GM12878 (cell line): ENCODE results near the gene PPP2R5B. TPM values are rescaled to one million over a fixed set of nuclear protein-coding genes. Genes with fewer than 3 reads are reported as not detected.

Experiments
- ATAC-seq: fragments of 200-7000 bp; cut with Tn5 transposase; 3 replicates; pipeline ENCODE4 v1.9.1; 2020; ENCODE audit warnings: mild to moderate bottlenecking, moderate library complexity
- BruUV-seq: library from RNA; stranded (reverse); fragments of 400-500 nt; replicated peaks from 2 replicates; lab custom pipeline; 2021; lab: Mats Ljungman, UMichigan
- CTCF ChIA-PET: fragments of 300-600 bp; sonication (Branson Sonifier 250); formaldehyde crosslinking; extraction: SDS; loops from one replicate; lab custom pipeline; 2021; ENCODE audit warnings: inconsistent platforms; lab: Yijun Ruan, JAX
- POLR2A ChIA-PET: fragments of 350-600 bp; formaldehyde crosslinking; extraction: SDS; loops from one replicate; lab custom pipeline; 2021; ENCODE audit warnings: inconsistent platforms; lab: Charles Lee
- RAD21 ChIA-PET: fragments of 300-600 bp; sonication (Branson Sonifier 250); formaldehyde crosslinking; loops from one replicate; lab custom pipeline; 2023; ENCODE audit warnings: antibody characterized with exemption; ENCODE audit not compliant: unreplicated experiment; lab: Charles Lee
- SMC1A ChIA-PET: fragments of 300-600 bp; sonication (Branson Sonifier 250); formaldehyde crosslinking; loops from one replicate; lab custom pipeline; 2023; ENCODE audit not compliant: unreplicated experiment, uncharacterized antibody; lab: Charles Lee
- DNase-seq: peaks from one replicate; pipeline ENCODE4 v3.0.0-alpha.2; 2011; ENCODE audit warnings: low read depth, low spot score
- FAIRE-seq: peaks from 3 replicates; lab custom pipeline; 2011; peaks lifted over from hg19 to GRCh38; lab: Jason Lieb, UNC
- H2AFZ ChIP-seq: 2 replicates; pipeline ENCODE4 v1.6.0; 2011; ENCODE audit warnings: low read depth, low read length, control low read depth; ENCODE audit not compliant: control insufficient read depth
- H3K27ac ChIP-seq: 2 replicates; pipeline ENCODE4 v1.5.1; 2011; ENCODE audit warnings: control low read depth; ENCODE audit not compliant: control insufficient read depth, insufficient read depth
- H3K27me3 ChIP-seq, 2 experiments: replicated peaks in 1 of 2; 2 replicates each; pipeline versions ENCODE4 v1.6.0 to v1.6.1; 2011; ENCODE audit warnings: low read length in 1 of 2; ENCODE audit not compliant: control insufficient read depth in 2 of 2, insufficient read depth in 2 of 2
- H3K36me3 ChIP-seq, 2 experiments: 2 replicates each; pipeline ENCODE4 v1.5.1; 2011; ENCODE audit warnings: low read length in 1 of 2; ENCODE audit not compliant: control insufficient read depth in 2 of 2, insufficient read depth in 2 of 2
- H3K4me1 ChIP-seq: 2 replicates; pipeline ENCODE4 v1.6.1; 2011; ENCODE audit warnings: mild to moderate bottlenecking, low read length, moderate library complexity, mixed read lengths; ENCODE audit not compliant: control insufficient read depth, insufficient read depth
- H3K4me2 ChIP-seq: 2 replicates; pipeline ENCODE4 v1.6.0; 2011; ENCODE audit warnings: control low read depth; ENCODE audit not compliant: control insufficient read depth, insufficient read depth
- H3K4me3 ChIP-seq: fragments of 200-600 bp; sonication (generic); 2 replicates; pipeline ENCODE4 v1.5.1; 2016
- H3K79me2 ChIP-seq: 2 replicates; pipeline ENCODE4 v1.6.0; 2011; ENCODE audit warnings: low read length; ENCODE audit not compliant: control insufficient read depth, insufficient read depth
- H3K9ac ChIP-seq: 2 replicates; pipeline ENCODE4 v1.8.0; 2011; ENCODE audit warnings: low read length, control low read depth, mixed read lengths; ENCODE audit not compliant: control insufficient read depth, insufficient read depth
- H3K9me3 ChIP-seq: replicated peaks from 3 replicates; pipeline ENCODE4 v1.5.1; 2011; ENCODE audit warnings: mild to moderate bottlenecking, low read length; ENCODE audit not compliant: control insufficient read depth, insufficient read depth
- H4K20me1 ChIP-seq: 2 replicates; pipeline ENCODE4 v1.6.0; 2011; ENCODE audit not compliant: control insufficient read depth, insufficient read depth
- BACH1 ChIP-seq: fragments of 450-650 bp; IDR thresholded peaks from 2 replicates; pipeline ENCODE4 v1.6.1; 2017; ENCODE audit warnings: mild to moderate bottlenecking, borderline replicate concordance
- CBFB ChIP-seq: IDR thresholded peaks from 2 replicates; pipeline ENCODE4 v1.6.1; 2016; ENCODE audit warnings: antibody characterized with exemption, low read depth
- GABPA ChIP-seq: IDR thresholded peaks from 2 replicates; pipeline ENCODE4 v1.6.1; 2014; ENCODE audit warnings: antibody characterized with exemption, low read depth, mild to moderate bottlenecking, inconsistent platforms
- LARP7 ChIP-seq: fragments of 450-650 bp; IDR thresholded peaks from 2 replicates; pipeline ENCODE4 v1.6.1; 2017; ENCODE audit warnings: mild to moderate bottlenecking
- MEF2A ChIP-seq: IDR thresholded peaks from 2 replicates; pipeline ENCODE4 v1.6.1; 2011; ENCODE audit warnings: low read depth, mild to moderate bottlenecking, low read length, moderate library complexity; ENCODE audit not compliant: insufficient read depth
- POLR2A ChIP-seq: IDR thresholded peaks from 2 replicates; pipeline ENCODE4 v1.6.1; 2011; ENCODE audit warnings: low read depth, mild to moderate bottlenecking, low read length
- SMAD5 ChIP-seq: IDR thresholded peaks from 2 replicates; pipeline ENCODE4 v1.6.1; 2016; ENCODE audit warnings: antibody characterized with exemption, low read depth
- TARDBP ChIP-seq: IDR thresholded peaks from 2 replicates; pipeline ENCODE4 v1.6.1; 2016; ENCODE audit warnings: borderline replicate concordance
- YBX1 ChIP-seq: fragments of 450-650 bp; IDR thresholded peaks from 2 replicates; pipeline ENCODE4 v1.6.1; 2016; ENCODE audit warnings: antibody characterized with exemption
- WGBS: methylation state at CpG from one replicate; pipeline ENCODE4 v1.1.6; 2016; ENCODE audit warnings: low lambda C conversion rate; ENCODE audit not compliant: insufficient replicate concordance, insufficient coverage; ENCODE audit errors: missing lambda C conversion rate; 5-methylcytosine and 5-hydroxymethylcytosine counted together
- in situ Hi-C: fragments of 300-500 bp; cut with MboI; formaldehyde crosslinking; loops from 9 replicates; pipeline ENCODE4 v1.14.3; 2018; ENCODE audit warnings: mixed read lengths
- intact Hi-C: fragments of 100-400 bp; cut with micrococcal nuclease; formaldehyde crosslinking; loops from one replicate; pipeline ENCODE4 v1.14.2; 2022; ENCODE audit not compliant: unreplicated experiment
- polyA plus RNA-seq, 11 experiments: library from polyadenylated mRNA; depleted of rRNA in 4 of 11; unstranded in 6 of 11; stranded (reverse) in 5 of 11; fragments of >200 nt; fragmentation: Nextera tagmentation in 4 of 11; fragmentation: Illumina TruSeq in 1 of 11; extraction: Ambion mirVana in 4 of 11; extraction: Trizol in 1 of 11; gene quantifications; 1 replicate in 1 of 11; 2 replicates in 10 of 11; pipeline versions ENCODE4 v1.2.1 to v1.2.3, GENCODE V29; 2011 to 2016; ENCODE audit warnings: inconsistent platforms in 2 of 11, missing spikeins in 2 of 11, low read depth in 1 of 11
- total RNA-seq, 4 experiments: library from RNA; depleted of rRNA in 3 of 4; stranded (reverse); fragments of >200 nt in 3 of 4; fragmentation: Illumina TruSeq in 1 of 4; extraction: Trizol in 1 of 4; gene quantifications; 2 replicates each; pipeline versions ENCODE4 v1.2.1 to v1.2.3, GENCODE V29; 2013 to 2021
- TF ChIP-seq, protein P1 (sequence below): fragments of 450-650 bp; formaldehyde crosslinking; IDR thresholded peaks from 2 replicates; pipeline ENCODE4 v1.4.0; 2020; ENCODE audit warnings: mild to moderate bottlenecking, moderate library complexity
- TF ChIP-seq, protein P2 (sequence below), 3 experiments: IDR thresholded peaks in 2 of 3; conservative IDR thresholded peaks in 1 of 3; 2 replicates each; pipeline ENCODE4 v1.5.1; 2011; ENCODE audit warnings: low read depth in 3 of 3, low read length in 3 of 3, mild to moderate bottlenecking in 3 of 3, control low read depth in 2 of 3, moderate library complexity in 2 of 3, inconsistent platforms in 1 of 3, mixed read lengths in 1 of 3; ENCODE audit not compliant: control insufficient read depth in 2 of 3, insufficient read depth in 1 of 3; ENCODE audit errors: extremely low read depth in 1 of 3

Gene PPP2R5B
- total and polyA plus RNA-seq, 10 of the 15 experiments (the other 5 are each of a cell fraction or from before 2014, with no cell fraction given), result 0.08 to 6.7 (median 2.0) TPM

DNA sequence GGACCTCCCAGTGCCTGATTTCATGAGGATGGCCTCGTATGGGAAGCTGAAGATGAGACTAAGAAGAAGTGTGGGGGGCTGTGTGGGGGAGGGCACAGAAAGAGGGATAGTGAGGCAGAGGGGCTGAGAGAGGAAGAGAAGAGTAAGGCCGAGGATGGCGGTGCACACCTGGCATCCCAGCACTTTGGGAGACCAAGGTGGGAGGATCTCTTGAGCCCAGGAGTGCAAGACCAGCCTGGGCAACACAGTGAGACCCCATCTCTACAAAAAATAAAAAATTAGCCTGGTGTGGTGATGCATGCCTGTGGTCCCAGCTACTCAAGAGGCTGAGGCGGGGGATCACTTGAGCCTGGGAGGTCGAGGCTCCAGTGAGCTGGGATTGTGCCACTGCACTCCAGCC is 32.6 kb upstream of the PPP2R5B start:
- Histone ChIP-seq H2AFZ (no peak overlapping the region), H3K9me3 (no peaks in the 10 kb centered on the region), H3K27ac (no peak overlapping the region), H3K4me3 (no peak overlapping the region), H3K79me2 (no peaks in the 10 kb centered on the region), H3K27me3 (no peaks in the 10 kb centered on the region), H3K36me3 (no peaks in the 10 kb centered on the region), H3K9ac (no peak overlapping the region), H3K4me2 (no peak overlapping the region), H4K20me1 (no peaks in the 10 kb centered on the region), H3K4me1 (peaks cover 12% of the 10 kb centered on the region)
- BruUV-seq, result no TSS peak
- no peak for FAIRE-seq
- POLR2A ChIA-PET, result interaction anchor here (1.0 to 1.1 kb wide), 3 partner anchors 33 to 46 kb away, joined by 3 read pairs; no protein-coding TSS in a partner anchor
- SMC1A ChIA-PET, result interaction anchor here (0.6 to 7.2 kb wide), 3 partner anchors 11 to 43 kb away, joined by 4 to 138 read pairs (median 12); no protein-coding TSS in a partner anchor
- ATAC-seq, result no peak
- in situ Hi-C loops, result loop anchor here (5.0 kb wide), 1 partner anchor 45 kb away; no protein-coding TSS in a partner anchor
- WGBS, result 39% methylated on average over 5 of the region's 5 CpGs
- no peak for DNase-seq
- TF ChIP-seq BACH1, result no peak
- RAD21 ChIA-PET, result interaction anchor here (1.2 to 5.7 kb wide), 2 partner anchors 10 to 44 kb away, joined by 3 to 101 read pairs; no protein-coding TSS in a partner anchor
- CTCF ChIA-PET, result interaction anchor here (0.5 to 30.0 kb wide), 5 partner anchors 12 to 274 kb away, joined by 3 to 1208 read pairs (median 18); partner anchors contain the start of genes CDC42BPG and EHD1
- intact Hi-C loops, result no loop called here

DNA sequence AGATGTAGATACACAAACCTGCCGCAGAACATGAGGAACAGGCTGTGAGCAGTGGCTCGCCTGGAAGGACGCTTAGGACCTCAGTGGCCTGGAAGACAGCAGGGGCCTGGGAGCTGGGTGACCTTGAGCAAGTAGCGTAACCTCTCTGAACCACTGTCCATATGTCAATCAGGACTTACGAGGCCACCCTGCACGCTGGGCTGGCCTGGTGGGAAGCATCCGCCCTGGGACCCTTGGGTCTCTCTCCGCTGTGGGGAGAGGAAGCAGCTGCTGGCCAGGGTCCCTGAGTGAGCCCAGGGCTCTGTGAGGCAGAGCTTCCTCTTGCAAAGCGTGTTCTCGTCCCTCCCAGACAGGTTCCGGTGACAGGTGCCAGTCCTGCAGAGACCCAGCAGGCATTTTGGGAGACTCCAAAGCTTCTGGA is 32.1 kb upstream of the PPP2R5B start:
- H3K27me3 ChIP-seq, result no peaks in the 10 kb centered on the region
- H3K36me3 ChIP-seq, result no peaks in the 10 kb centered on the region
- H3K27ac ChIP-seq, result no peak overlapping the region
- H3K4me3 ChIP-seq, result no peak overlapping the region
- in situ Hi-C loops, result loop anchor here (5.0 kb wide), 1 partner anchor 45 kb away; no protein-coding TSS in a partner anchor
- H3K4me2 ChIP-seq, result no peak overlapping the region
- DNase-seq (no peak), FAIRE-seq (no peak), ATAC-seq (no peak)
- no peaks in the 10 kb centered on the region for H3K79me2 ChIP-seq
- CTCF ChIA-PET, result interaction anchor here (0.5 to 30.0 kb wide), 6 partner anchors 8 to 121 kb away, joined by 3 to 1208 read pairs (median 13); partner anchors contain the start of genes ARL2, CDC42BPG and EHD1
- 69% methylated on average over 11 of the region's 11 CpGs for WGBS
- POLR2A ChIA-PET, result interaction anchor here (0.8 to 1.1 kb wide), 4 partner anchors 19 to 47 kb away, joined by 3 to 4 read pairs (median 3); no protein-coding TSS in a partner anchor
- no peaks in the 10 kb centered on the region for H3K9me3 ChIP-seq
- intact Hi-C loops, result no loop called here
- H2AFZ ChIP-seq, result no peak overlapping the region
- no peaks in the 10 kb centered on the region for H4K20me1 ChIP-seq
- no TSS peak for BruUV-seq
- H3K4me1 ChIP-seq, result peaks cover 11% of the 10 kb centered on the region
- SMC1A ChIA-PET, result interaction anchor here (0.6 to 7.2 kb wide), 3 partner anchors 12 to 44 kb away, joined by 4 to 138 read pairs (median 12); no protein-coding TSS in a partner anchor
- RAD21 ChIA-PET, result interaction anchor here (1.2 to 5.7 kb wide), 3 partner anchors 11 to 44 kb away, joined by 3 to 101 read pairs (median 3); no protein-coding TSS in a partner anchor
- no peak overlapping the region for H3K9ac ChIP-seq
- TF ChIP-seq, protein P1, sequence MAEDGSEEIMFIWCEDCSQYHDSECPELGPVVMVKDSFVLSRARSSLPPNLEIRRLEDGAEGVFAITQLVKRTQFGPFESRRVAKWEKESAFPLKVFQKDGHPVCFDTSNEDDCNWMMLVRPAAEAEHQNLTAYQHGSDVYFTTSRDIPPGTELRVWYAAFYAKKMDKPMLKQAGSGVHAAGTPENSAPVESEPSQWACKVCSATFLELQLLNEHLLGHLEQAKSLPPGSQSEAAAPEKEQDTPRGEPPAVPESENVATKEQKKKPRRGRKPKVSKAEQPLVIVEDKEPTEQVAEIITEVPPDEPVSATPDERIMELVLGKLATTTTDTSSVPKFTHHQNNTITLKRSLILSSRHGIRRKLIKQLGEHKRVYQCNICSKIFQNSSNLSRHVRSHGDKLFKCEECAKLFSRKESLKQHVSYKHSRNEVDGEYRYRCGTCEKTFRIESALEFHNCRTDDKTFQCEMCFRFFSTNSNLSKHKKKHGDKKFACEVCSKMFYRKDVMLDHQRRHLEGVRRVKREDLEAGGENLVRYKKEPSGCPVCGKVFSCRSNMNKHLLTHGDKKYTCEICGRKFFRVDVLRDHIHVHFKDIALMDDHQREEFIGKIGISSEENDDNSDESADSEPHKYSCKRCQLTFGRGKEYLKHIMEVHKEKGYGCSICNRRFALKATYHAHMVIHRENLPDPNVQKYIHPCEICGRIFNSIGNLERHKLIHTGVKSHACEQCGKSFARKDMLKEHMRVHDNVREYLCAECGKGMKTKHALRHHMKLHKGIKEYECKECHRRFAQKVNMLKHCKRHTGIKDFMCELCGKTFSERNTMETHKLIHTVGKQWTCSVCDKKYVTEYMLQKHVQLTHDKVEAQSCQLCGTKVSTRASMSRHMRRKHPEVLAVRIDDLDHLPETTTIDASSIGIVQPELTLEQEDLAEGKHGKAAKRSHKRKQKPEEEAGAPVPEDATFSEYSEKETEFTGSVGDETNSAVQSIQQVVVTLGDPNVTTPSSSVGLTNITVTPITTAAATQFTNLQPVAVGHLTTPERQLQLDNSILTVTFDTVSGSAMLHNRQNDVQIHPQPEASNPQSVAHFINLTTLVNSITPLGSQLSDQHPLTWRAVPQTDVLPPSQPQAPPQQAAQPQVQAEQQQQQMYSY (CRISPR knock-in tag), result no peak
- TF ChIP-seq TARDBP (no peak), POLR2A (no peak), MEF2A (no peak), GABPA (no peak), CBFB (no peak), SMAD5 (no peak), LARP7 (no peak), YBX1 (no peak)
- TF ChIP-seq, protein P2, sequence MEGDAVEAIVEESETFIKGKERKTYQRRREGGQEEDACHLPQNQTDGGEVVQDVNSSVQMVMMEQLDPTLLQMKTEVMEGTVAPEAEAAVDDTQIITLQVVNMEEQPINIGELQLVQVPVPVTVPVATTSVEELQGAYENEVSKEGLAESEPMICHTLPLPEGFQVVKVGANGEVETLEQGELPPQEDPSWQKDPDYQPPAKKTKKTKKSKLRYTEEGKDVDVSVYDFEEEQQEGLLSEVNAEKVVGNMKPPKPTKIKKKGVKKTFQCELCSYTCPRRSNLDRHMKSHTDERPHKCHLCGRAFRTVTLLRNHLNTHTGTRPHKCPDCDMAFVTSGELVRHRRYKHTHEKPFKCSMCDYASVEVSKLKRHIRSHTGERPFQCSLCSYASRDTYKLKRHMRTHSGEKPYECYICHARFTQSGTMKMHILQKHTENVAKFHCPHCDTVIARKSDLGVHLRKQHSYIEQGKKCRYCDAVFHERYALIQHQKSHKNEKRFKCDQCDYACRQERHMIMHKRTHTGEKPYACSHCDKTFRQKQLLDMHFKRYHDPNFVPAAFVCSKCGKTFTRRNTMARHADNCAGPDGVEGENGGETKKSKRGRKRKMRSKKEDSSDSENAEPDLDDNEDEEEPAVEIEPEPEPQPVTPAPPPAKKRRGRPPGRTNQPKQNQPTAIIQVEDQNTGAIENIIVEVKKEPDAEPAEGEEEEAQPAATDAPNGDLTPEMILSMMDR (IDR thresholded peaks at IDR 0.05 in 2 of 3, conservative IDR thresholded peaks at IDR 0.05 in 1 of 3; ENCODE audit: control insufficient read depth in 2 of 3, extremely low read depth in 1 of 3, insufficient read depth in 1 of 3, low read depth in 3 of 3, low read length in 3 of 3), result no peak
